Prostate gland (tissue), 2 donors: ENCODE measurements around the gene ALPP. TPM values are rescaled to one million over a fixed set of nuclear protein-coding genes. Genes with fewer than 3 reads are reported as not detected.
"Not testable (repeated sequence)": the region's sequence is repeated elsewhere in the genome, so short reads cannot be mapped to it uniquely, and the experiment has no call there.

ENCODE experiments used
- DNase-seq: peaks from one replicate; pipeline ENCODE4 v3.0.0-alpha.2; 2019; ENCODE audit warnings: low spot score
- H3K27ac ChIP-seq, 2 donors: fragments of 200-600 bp; sonication (generic); 2 replicates each; pipeline ENCODE4 v1.5.1; 2017 to 2019
- H3K27me3 ChIP-seq: fragments of 200-600 bp; sonication (generic); replicated peaks from 2 replicates; pipeline ENCODE4 v1.5.1; 2019; ENCODE audit not compliant: insufficient read depth
- H3K36me3 ChIP-seq, 2 donors: fragments of 200-600 bp; sonication (generic); 1 replicate in 1 of 2; 2 replicates in 1 of 2; pipeline versions ENCODE4 v1.5.1 to v1.8.1; 2017 to 2019
- H3K4me1 ChIP-seq: fragments of 200-600 bp; sonication (generic); replicated peaks from 2 replicates; pipeline ENCODE4 v1.5.1; 2019
- H3K4me3 ChIP-seq, 2 donors: fragments of 200-600 bp; sonication (generic); 2 replicates each; pipeline ENCODE4 v1.5.1; 2017 to 2019
- H3K9me3 ChIP-seq: fragments of 200-600 bp; sonication (generic); 2 replicates; pipeline ENCODE4 v1.5.1; 2017
- CTCF ChIP-seq, 4 experiments: fragments of 200-600 bp in 2 of 4; fragments of 450-650 bp in 2 of 4; sonication (generic) in 2 of 4; IDR thresholded peaks; 1 replicate in 3 of 4; 2 replicates in 1 of 4; pipeline ENCODE4 v1.5.1; 2016 to 2019; ENCODE audit warnings: antibody characterized with exemption in 4 of 4, mild to moderate bottlenecking in 2 of 4, moderate library complexity in 2 of 4
- POLR2A ChIP-seq: fragments of 450-650 bp; IDR thresholded peaks from one replicate; pipeline ENCODE4 v1.6.1; 2016; ENCODE audit warnings: antibody characterized with exemption, mild to moderate bottlenecking
- POLR2AphosphoS5 ChIP-seq: sonication (generic); formaldehyde crosslinking; IDR thresholded peaks from one replicate; pipeline ENCODE4 v1.6.1; 2017; ENCODE audit warnings: antibody characterized with exemption
- WGBS: methylation state at CpG from one replicate; pipeline ENCODE4 v1.1.5; 2018; 5-methylcytosine and 5-hydroxymethylcytosine counted together
- intact Hi-C: fragments of 100-400 bp; cut with DNase I; formaldehyde crosslinking; loops from one replicate; pipeline ENCODE4 v1.14.2; 2022
- total RNA-seq, 2 donors: library from RNA; depleted of rRNA; stranded (reverse); fragments of >200 nt; gene quantifications; one replicate each; pipeline ENCODE4 v1.1.0, GENCODE V29; 2016

ALPP gene
- total RNA-seq, 2 donors from 2014 or later, result 0.97 TPM; not detected in 1

GRCh38 chr2:232353096-232353495 lies 25.5 kb upstream of the ALPP start:
- no peak overlapping the region for H3K27ac ChIP-seq
- H3K9me3 ChIP-seq, result no peaks in the 10 kb centered on the region
- H3K36me3 ChIP-seq, result no peaks in the 10 kb centered on the region
- WGBS, result 90% methylated on average over 8 of the region's 8 CpGs
- no peak overlapping the region for H3K4me3 ChIP-seq
- intact Hi-C loops, result no loop called here
- H3K27me3 ChIP-seq, result peaks cover 32% of the 10 kb centered on the region
- DNase-seq, result no peak
- no peak for TF ChIP-seq CTCF (IDR thresholded peaks at IDR 0.05)
- TF ChIP-seq POLR2AphosphoS5, result no peak
- no peak for TF ChIP-seq POLR2A
- no peaks in the 10 kb centered on the region for H3K4me1 ChIP-seq

DNA sequence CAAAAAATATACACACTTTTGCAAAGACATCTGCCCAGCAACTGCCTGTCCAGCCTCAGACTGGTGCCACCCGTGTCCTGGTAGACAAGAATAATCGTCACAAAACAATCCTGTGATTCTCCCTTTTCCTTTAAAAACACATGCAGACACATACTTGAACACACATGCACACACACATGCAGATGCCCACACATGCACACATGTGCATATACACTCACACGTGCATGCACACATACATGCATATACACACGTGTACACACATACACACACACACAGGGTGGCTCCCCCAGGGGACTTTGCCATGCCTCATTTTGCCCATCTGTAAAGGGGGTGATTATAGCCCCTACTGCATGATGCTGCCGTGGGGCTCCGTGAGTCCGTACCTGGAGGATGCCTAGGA lies 24.9 kb upstream of the ALPP start:
- 89% methylated on average over 7 of the region's 7 CpGs for WGBS
- Histone ChIP-seq H3K27me3 (peaks cover 32% of the 10 kb centered on the region), H3K4me3 (no peak overlapping the region), H3K36me3 (no peaks in the 10 kb centered on the region), H3K27ac (no peak overlapping the region), H3K4me1 (no peaks in the 10 kb centered on the region), H3K9me3 (no peaks in the 10 kb centered on the region)
- intact Hi-C loops, result no loop called here
- TF ChIP-seq POLR2AphosphoS5 (no peak), CTCF (IDR thresholded peaks at IDR 0.05) (no peak), POLR2A (no peak)
- DNase-seq, result no peak

GRCh38 chr2:232354069-232354468 lies 24.5 kb upstream of the ALPP start:
- no peak overlapping the region for H3K27ac ChIP-seq
- no peaks in the 10 kb centered on the region for H3K9me3 ChIP-seq
- no peak for DNase-seq
- H3K36me3 ChIP-seq, result no peaks in the 10 kb centered on the region
- peaks cover 32% of the 10 kb centered on the region for H3K27me3 ChIP-seq
- H3K4me3 ChIP-seq, result no peak overlapping the region
- no peak for TF ChIP-seq POLR2AphosphoS5
- no peak for TF ChIP-seq POLR2A
- no peak for TF ChIP-seq CTCF (IDR thresholded peaks at IDR 0.05)
- WGBS, result 94% methylated on average over 5 of the region's 5 CpGs
- no peaks in the 10 kb centered on the region for H3K4me1 ChIP-seq
- intact Hi-C loops, result no loop called here

DNA sequence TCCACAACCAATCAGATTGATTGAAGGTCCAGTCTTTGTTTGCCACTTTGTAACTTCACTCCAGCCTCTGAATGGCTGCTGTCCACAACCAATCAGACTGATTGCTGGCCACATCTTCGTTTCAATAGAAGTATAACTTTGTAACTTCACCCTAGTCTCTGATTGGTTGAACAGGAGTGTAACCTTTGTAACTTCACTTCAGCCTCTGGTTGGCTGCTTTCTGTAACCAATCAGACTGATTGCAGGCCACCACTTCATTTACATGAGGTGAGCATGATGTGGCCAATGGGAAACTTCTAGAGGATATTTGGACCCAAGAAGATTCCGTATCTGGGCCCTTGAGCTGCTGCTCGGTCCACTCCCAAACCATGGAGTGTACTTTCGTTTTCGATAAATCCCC lies 16.9 kb upstream of the ALPP start:
- Histone ChIP-seq H3K27me3 (no peaks in the 10 kb centered on the region), H3K9me3 (no peaks in the 10 kb centered on the region), H3K4me1 (no peaks in the 10 kb centered on the region), H3K4me3 (no peak overlapping the region), H3K27ac (no peak overlapping the region), H3K36me3 (no peaks in the 10 kb centered on the region)
- no peak for DNase-seq
- intact Hi-C loops, result no loop called here
- TF ChIP-seq POLR2A (no peak), CTCF (IDR thresholded peaks at IDR 0.05) (no peak), POLR2AphosphoS5 (no peak)
- 94% methylated on average over 5 of the region's 5 CpGs for WGBS

DNA sequence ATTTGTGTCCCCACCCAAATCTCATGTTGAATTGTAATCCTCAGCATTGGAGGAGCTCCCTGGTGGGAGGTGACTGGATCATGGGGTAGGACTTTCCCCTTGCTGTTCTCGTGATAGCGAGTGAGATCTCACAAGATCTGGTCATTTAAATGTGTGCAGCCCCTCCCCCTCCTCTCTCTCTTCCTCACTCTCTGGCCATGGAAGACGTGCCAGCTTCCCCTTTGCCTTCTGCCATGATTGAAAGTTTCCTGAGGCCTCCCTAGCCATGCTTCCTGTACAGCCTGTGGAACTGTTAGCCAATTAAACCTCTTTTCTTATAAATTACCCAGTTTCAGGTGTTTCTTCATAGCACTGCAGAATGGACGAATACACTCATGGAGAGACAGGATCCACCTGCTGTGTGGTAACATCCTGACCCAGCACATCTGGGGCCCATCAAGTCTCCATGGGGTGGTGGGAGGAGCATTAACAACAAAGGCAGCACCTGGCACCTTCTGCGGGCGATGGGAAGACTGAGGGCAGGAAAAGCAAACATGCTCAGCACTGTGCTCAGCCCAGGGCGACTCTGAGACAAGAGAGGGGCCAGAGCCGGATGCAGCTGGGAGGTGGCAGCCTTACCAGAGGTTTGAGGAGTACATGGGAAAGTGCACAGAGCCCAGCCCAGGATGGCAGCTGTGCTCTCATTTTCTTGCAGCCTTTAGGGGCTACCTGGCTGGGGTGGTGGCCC lies 16.2 kb upstream of the ALPP start:
- H3K36me3 ChIP-seq, result no peaks in the 10 kb centered on the region
- intact Hi-C loops, result no loop called here
- H3K4me1 ChIP-seq, result no peaks in the 10 kb centered on the region
- H3K9me3 ChIP-seq, result no peaks in the 10 kb centered on the region
- H3K27me3 ChIP-seq, result no peaks in the 10 kb centered on the region
- H3K4me3 ChIP-seq, result no peak overlapping the region
- DNase-seq, result no peak
- TF ChIP-seq POLR2AphosphoS5, result no peak
- TF ChIP-seq POLR2A, result no peak
- TF ChIP-seq CTCF (IDR thresholded peaks at IDR 0.05), result no peak
- 80% methylated on average over 8 of the region's 8 CpGs for WGBS
- H3K27ac ChIP-seq, result no peak overlapping the region

GRCh38 chr2:232363064-232363783 lies 15.3 kb upstream of the ALPP start:
- DNase-seq, intact Hi-C loops, H3K27me3 ChIP-seq, H3K4me3 ChIP-seq, H3K36me3 ChIP-seq, H3K4me1 ChIP-seq, H3K27ac ChIP-seq, H3K9me3 ChIP-seq: not testable (repeated sequence)
- 80% methylated on average over 12 of the region's 12 CpGs for WGBS
